Jurkat, Clone E6-1 (cell line): ENCODE data around the gene TRAPPC12.
"Not testable (repeated sequence)": the region's sequence is repeated elsewhere in the genome, so short reads cannot be mapped to it uniquely, and the experiment has no call there.

Experiments used
- DNase-seq: peaks from one replicate; pipeline ENCODE4 v3.0.0-alpha.2; 2011; ENCODE audit warnings: low read depth, low spot score
- H3K4me3 ChIP-seq: 2 replicates; pipeline ENCODE4 v1.5.1; 2011; ENCODE audit warnings: mild to moderate bottlenecking, low read length, control low read depth, moderate library complexity

TRAPPC12 gene

DNA sequence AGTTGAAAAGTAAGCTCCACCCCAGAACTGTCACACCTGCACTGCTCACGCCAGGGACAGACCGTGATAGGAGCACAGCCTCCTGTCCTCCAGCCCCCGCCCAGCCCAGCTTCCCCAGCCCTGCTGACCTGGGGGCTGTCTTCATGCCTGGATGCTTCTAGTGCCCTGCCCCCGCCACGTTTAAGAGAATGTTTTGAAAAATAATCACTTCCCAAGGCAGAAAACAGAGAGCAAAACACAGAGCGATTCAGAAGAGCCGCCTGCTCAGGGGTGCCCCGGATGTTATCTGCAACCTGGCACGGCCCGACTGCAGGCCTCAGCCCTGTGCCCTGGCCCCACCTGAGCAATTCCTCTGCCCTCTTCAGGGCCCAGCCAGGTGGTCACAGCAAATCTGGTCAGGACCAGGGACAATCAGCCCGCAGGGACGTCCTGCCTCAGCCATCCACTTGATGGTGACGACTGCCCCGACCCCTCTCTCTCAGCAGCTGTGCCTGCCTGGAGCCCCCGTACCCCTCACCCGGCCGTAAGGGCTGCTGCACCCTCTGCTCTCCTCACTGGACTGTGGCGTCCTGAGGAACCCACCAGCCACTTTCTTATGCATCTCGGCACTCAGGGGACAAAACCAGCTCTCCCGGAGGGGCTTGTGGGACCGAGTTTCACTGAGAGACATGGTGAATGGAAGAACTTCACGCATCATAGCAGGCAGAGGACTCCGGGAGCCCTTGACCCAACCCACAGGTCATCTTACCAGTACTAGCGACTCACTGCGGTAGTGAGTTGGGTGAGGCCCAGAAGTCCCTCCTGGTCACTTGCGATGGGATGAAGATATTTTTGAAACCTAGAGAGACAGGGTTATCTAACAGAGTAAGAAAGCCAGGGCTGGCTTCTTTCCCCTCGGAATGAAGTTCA lies 109.6 kb downstream of the TRAPPC12 start:
- no peak overlapping the region for H3K4me3 ChIP-seq
- no peak for DNase-seq

DNA sequence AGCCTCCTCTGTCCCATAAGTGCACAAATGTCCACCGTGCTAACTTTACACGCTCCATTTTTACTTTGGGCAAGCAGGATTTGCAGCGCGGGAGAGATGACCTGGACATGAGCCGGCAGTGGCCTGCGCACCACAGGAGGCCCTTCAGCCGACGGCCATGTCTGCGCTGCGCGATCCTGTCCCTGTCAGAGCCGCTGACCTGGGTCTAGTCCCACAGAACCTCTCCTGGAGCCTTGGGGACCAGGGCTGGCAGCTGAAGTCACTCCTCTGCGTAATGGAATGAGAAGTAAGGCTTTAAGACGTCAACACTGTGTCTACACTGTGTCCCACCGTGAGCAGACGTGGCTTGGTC lies 110.2 kb downstream of the TRAPPC12 start:
- no peak for DNase-seq
- H3K4me3 ChIP-seq = no peak overlapping the region

DNA sequence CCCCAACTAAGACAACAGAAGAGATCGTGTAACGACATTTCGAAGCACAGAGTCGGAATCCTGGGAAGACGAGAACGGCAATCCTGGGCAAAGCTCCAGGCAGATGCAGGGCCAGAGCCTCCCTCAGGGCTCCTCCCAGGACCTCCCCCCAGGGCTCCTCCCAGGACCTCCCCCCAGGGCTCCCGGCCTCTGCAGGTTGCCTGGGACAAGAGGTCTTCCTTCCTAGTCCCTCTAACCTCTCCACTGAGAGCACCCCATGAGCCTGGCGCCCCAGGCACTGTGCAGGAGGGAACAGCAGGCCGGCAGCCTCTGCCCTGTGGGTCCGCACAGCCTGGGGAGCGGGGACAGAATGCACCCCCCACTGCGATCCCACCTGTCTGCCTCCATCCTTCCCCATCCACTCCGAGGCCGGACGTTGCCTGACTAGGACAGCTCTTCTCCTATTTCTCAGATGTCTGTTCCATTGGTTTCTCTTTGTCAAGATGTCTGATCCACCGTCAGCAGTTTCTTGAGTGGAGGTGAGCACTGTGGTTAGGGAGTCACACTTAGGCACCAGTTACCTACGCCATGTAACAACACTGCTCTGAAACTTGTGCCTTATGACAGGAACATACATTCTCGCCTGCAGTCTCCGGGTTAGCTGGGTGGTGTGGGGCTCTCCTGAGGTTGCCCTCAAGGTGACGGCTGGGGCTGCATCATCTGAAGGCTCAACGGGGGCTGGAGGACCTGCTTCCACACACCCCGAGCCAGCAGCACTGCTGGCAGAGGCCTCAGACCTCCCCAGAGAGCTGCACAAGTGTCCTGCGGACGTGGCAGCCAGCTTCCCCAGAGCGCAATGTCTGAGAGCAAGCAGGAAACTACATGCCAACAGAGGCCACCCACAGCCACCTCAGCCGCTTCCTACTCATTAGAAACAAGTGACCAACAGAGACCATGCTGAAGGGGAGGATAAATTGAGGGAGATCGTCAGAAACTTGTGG lies 111.0 kb downstream of the TRAPPC12 start:
- no peak overlapping the region for H3K4me3 ChIP-seq
- no peak for DNase-seq

DNA sequence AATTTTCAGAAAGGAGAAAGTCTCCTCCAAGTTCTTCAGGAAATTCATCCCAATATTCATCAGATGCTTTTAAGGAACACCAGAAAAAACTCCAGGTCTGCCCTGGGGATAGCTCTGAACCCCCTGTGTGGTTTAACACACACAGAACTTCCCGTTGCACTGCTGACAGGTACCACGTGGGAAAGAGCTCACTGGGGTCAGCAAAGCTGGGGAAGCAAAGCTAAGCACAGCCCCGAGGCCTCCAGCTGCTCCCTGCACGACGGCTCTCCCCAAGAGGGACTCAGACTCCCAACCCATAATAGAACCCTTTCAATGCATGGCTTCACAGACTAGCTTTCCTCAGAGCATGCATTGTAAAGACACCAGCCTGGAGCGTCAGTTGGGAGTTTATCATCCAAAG lies 111.8 kb downstream of the TRAPPC12 start:
- DNase-seq = no peak

DNA sequence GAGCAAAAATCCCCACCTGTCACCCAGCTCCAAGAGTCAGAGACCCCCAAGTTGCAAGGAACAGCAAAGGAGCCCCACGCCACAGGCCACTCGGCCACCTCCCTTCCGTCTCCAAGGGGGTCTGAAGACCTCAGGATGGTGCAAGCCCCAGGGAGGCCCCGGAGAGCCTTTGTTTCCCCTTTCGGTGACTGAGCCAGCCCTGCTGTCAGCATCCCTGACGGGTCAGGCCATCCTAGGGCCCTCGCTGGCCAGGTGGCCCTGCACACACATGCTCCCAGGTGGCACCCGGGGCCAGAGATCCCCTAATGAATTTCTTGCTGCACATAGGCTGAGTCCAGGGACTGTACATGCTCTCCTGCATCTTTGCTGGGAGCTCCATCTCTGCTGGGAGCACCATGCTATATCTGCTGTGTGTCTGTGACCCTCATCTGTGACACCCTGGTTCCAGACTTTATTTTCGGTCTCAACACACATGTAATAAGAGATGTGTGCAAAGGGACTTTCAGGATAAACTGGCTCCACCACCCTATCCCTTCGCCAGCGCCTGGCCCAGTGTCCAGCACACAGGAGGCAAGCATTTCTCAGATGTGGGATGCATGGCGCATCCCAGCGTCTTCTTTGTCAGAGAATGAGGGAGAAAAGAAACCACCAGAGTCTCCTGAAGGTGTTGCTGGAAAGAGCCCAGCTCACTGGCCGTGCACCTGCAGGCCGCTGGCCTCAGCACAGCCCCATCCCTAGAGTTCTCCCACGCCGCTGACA lies 112.4 kb downstream of the TRAPPC12 start:
- DNase-seq = no peak
- no peak overlapping the region for H3K4me3 ChIP-seq

More for the DNA sequence above, 111.8 kb downstream of the TRAPPC12 start:
- no peak overlapping the region for H3K4me3 ChIP-seq

DNA sequence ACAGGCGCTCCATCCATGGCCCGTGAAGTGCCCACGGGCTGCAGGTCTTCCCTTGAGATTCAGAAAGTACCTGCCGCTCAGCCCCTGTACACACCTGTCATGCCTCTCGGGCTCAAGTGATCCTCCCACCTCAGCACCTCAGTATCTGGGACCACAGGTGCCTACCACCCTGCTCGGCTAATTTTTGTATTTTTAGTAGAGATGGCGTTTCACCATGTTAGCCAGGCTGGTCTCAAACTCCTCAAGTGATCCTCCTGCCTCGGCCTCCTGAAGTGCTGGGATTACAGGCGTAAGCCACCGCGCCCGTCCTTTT lies 112.9 kb downstream of the TRAPPC12 start:
- H3K4me3 ChIP-seq, DNase-seq: not testable (repeated sequence)

DNA sequence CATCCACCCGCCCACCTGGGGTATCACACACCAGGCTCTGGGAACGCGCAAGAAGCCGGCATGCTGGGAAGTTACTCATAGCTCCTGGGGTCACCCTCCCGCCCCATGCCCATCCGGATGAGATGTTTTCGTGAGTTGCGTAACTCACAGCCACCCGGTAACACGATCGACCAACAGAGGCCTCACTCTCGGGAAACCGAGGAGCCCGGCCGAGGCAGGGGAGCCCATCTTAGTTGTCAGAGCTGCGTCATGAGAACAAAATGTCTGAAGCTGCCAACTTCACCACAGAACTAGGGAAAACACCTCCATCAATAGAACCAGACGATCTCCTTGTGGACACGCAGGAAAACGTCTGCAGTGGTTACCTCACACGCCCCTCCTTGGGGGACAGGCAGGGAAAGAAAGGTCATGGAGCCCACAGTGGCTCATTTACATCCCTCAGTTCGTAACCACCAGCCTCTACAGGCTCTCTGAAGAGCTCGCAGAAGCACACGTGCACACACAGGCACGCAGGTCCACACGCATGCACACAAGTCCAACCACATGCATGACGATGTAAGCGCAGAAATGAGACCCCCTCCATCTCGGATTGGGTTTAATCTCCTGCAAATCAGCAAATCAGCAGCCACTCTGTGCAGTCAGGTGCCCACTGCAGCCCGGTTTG lies 113.6 kb downstream of the TRAPPC12 start:
- no peak for DNase-seq
- H3K4me3 ChIP-seq = no peak overlapping the region

DNA sequence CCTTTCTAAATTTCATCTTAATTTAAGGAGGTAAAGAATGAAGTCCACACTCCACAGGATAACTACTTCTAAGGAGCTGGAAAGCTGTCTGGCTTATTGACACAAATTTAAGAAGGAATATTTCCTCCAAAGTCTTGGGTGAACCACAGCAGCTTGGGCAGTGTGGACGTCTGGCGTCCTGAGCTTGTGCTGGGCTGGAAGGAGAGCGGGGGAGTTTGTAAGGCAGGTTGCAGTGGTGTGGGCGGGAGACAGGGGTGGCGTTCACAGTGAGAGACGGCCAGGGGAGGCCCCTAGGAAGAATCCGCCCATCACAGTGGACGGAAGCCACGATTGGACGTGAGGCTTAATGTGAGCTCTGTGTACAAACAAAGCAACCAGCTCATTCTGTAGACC lies 114.1 kb downstream of the TRAPPC12 start:
- DNase-seq = no peak
- no peak overlapping the region for H3K4me3 ChIP-seq

DNA sequence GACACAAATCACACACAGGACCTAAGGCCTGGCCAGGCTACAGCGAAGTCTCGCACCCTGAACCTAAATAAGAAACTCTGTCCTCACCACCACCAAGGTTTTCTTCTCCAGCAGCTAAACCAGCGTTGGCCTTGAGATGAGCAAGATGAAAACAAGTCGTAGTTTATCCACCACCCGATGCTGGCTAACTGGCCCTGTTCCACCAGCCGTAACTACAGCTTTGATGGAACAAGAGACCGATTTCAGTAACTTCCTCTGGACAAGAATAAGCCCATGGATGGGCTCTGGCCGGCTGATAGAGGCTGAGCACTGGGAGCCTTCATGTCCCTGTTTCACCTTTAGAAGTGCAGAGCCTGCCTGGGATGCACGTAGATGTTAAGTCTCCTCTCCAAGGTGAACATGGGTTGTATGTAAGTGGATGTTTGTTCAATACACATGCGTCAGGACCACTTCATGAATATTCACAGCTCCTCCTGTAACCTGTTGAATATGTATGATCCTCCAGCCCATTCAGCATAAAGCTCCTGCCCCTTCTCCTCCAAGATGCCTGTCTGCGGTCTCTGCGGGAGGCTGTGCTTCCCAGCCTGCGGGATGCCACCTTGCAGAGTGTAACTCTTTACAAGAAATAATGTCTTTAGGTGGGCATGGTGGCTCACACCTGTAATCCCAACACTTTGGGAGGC lies 115.6 kb downstream of the TRAPPC12 start:
- no peak overlapping the region for H3K4me3 ChIP-seq
- no peak for DNase-seq

DNA sequence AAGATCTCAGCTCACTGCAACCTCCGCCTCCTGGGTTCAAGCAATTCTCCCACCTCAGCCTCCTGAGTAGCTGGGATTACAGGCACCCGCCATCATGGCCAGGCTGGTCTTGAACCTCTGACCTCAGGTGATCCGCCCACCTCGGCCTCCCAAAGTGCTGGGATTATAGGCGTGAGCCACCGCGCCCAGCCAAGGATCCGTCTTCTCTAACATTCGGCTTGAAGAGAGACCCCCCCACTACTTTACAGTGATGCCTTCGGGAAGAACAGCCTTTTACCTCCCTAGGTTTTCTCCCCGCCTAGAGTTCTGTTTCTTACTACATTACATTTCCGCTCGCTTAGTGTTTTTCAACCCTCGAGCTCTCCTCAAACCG lies 117.2 kb downstream of the TRAPPC12 start:
- H3K4me3 ChIP-seq, DNase-seq: not testable (repeated sequence)

DNA sequence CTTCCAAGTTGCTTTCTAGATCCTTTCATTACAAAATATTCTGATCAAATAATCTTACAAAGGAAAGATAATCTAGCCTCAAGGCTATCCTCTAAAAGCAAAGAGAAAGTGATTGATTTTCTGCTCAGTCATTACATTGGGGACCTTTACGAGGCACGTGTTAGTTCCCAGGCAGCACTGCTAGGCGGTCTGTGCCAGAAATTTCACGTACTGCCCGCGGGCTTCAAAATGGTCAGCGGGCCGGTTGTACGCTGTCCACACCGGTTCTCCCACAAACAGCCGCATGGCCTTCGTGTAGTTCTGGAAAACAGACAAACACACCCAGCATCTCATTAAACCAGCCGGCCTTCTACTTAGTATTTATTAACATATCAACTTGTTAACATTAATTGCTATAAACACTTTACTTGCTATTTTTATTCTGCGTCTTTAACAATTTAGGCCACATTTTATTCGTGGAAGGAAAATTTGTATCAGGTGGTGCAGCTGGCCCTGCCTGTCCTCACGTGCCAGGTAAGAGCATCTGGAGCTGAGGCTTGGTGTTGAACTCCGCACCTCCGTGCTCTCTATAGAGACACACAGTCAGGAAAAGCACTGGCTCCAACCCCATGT lies 119.4 kb downstream of the TRAPPC12 start:
- no peak overlapping the region for H3K4me3 ChIP-seq
- DNase-seq = no peak

DNA sequence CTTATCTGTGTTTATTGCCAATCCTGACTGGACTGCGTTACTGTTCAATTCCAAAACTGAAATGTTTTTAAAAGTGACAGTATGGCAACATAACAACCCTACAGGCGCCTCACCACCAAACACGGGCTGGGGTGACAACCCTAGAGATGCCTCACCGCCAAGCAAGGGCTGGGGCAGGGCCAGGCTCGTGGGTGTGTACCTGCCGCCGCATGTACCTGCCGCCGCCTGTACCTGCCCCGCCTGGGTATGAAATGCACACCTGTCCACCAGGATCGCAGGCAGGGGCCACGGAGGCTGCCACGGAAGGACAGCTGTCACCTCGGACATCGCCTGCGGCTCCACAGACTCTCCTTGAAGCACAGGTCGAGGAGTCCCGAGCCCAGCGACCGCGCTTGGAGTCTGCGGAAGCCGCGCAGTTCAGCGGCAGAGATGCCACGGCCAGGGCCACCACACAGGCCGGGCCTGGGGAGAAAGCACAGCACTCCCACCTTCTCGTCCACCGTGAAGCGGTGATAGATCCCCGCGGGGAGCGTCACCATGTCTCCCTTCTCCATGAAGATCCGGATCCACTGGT lies 120.9 kb downstream of the TRAPPC12 start:
- no peak overlapping the region for H3K4me3 ChIP-seq
- no peak for DNase-seq

DNA sequence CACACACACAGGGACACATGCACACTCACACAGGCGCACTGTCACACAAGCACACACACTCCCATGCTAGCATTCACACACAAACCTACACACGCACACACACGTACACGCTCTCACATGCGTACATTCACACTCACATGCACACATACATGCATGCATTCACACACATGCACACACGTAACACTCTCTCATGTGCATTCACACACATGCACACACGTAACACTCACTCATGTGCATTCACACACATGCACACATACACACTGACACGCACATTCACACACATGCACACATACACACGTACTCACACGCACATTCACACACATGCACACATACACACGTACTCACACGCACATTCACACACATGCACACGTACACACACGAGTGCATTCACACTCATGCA lies 123.6 kb downstream of the TRAPPC12 start:
- no peak overlapping the region for H3K4me3 ChIP-seq
- DNase-seq = no peak

DNA sequence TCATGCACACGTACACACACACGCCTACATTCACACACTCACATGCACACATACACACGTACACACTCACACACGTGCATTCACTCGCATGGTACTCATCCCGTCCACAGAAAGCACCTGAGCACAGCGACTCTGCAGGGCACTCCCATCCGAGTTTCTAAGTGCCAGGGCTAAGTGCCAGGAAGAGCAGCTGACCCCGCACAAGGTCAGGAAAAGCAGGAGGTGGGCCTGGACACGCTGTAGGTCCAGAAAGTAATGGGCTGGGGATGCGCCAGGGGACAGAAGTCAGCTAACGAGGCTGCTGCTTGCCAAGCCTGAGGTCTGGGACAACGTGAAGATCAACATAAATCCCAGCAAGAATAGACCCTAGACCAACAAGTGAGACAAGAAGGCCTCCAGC lies 124.0 kb downstream of the TRAPPC12 start:
- no peak for DNase-seq

DNA sequence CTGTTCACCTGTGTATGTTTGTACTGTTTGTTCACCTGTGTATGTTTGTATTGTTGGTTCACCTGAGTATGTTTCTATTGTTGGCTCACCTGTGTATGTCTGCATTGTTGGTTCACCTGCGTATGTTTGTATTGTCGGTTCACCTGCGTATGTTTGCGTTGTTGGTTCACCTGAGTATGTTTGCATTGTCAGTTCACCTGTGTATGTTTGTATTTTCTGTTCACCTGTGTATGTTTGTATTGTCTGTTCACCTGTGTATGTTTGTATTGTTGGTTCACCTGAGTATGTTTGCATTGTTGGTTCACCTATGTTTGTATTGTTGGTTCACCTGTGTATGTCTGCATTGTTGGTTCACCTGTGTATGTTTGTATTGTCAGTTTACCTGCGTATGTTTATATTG lies 125.2 kb downstream of the TRAPPC12 start:
- DNase-seq = no peak
- H3K4me3 ChIP-seq = no peak overlapping the region

More for the DNA sequence above, 124.0 kb downstream of the TRAPPC12 start:
- H3K4me3 ChIP-seq = no peak overlapping the region

DNA sequence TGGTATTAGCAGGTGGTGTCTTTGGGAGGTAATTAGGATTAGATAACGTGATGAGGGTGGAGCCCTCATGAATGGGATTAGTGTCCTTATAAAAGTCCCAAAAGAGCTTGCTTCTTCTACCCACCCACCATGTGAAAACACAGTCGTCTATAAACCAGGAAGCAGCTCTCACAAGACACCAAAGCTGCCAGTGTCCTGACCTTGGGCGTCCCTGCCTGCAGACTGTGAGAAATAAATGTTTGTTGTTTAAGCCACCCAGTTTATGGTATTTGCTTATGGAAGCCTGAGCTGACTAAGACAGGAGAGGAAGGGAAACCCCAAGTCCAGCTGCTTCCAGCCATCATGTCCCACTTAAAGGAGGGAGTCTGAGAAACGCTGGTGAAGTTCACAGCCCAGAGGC lies 126.3 kb downstream of the TRAPPC12 start:
- no peak overlapping the region for H3K4me3 ChIP-seq
- no peak for DNase-seq

DNA sequence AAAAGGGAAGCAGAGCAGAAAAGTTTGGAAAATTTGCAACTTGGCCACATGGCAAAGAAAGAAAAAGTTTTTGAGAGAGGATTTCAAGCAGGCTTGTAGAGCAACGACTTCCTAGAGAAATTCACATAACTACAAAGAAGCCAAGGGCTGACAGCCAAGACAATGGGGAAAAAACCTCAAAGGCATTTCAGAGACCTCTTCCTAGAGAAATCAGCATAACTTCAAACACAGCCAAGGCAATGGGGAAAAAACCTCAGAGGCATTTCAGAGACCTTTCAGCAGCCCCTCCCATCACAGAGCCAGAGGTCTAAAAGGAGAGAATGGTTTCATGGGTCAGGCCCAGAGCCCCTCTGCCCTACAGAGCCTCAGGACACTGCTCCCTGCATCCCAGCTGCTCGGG lies 132.6 kb downstream of the TRAPPC12 start:
- H3K4me3 ChIP-seq = no peak overlapping the region
- peak; percentile 33 for DNase-seq
